ENCODE measurements around the gene RNF150.

Gene RNF150

DNA sequence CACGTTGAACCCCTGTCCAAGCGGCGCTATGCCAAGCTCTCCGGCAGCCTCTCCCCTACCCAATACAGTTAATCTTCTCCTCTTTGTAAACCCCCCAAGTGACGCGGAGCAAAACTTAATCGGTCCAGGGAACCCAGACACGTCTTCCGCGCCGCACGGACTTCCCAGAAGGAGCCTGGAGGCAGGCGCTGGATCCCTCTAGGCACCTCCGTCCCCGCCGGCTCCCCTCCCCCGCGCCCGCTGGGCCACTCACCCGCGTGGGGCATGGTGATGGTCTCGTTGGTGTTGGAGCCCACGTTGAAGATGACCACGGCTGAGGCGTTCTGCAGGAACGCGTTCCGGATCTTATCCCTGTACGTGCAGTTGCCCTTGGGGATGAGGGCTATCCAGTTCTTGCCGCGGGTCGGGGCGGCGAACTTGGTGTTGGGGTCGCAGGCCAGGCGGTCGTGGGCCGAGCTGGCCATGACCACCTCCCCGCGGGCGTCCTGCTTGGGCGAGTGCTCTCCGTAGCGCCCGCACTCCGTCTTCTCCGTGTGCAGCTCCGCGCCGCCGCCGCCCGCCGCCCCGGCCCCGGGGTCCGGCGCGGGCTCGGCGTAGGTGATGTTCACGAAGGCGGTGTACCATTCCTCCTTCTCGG is 1.1 kb downstream of the RNF150 start:
- no peak overlapping the region for H3K27ac ChIP-seq
- TF ChIP-seq, protein P1, sequence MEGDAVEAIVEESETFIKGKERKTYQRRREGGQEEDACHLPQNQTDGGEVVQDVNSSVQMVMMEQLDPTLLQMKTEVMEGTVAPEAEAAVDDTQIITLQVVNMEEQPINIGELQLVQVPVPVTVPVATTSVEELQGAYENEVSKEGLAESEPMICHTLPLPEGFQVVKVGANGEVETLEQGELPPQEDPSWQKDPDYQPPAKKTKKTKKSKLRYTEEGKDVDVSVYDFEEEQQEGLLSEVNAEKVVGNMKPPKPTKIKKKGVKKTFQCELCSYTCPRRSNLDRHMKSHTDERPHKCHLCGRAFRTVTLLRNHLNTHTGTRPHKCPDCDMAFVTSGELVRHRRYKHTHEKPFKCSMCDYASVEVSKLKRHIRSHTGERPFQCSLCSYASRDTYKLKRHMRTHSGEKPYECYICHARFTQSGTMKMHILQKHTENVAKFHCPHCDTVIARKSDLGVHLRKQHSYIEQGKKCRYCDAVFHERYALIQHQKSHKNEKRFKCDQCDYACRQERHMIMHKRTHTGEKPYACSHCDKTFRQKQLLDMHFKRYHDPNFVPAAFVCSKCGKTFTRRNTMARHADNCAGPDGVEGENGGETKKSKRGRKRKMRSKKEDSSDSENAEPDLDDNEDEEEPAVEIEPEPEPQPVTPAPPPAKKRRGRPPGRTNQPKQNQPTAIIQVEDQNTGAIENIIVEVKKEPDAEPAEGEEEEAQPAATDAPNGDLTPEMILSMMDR (conservative IDR thresholded peaks at IDR 0.05; ENCODE audit: low read depth) = no peak
- POLR2A ChIA-PET (ENCODE audit: low non-redundant PET) = no interaction called here
- CTCF ChIA-PET = interaction anchor here (0.6 to 2.5 kb wide), 4 partner anchors 224 to 273 kb away, joined by 3 to 15 read pairs (median 4); no protein-coding TSS in a partner anchor
- DNase-seq (ENCODE audit: low spot score) = no peak

DNA sequence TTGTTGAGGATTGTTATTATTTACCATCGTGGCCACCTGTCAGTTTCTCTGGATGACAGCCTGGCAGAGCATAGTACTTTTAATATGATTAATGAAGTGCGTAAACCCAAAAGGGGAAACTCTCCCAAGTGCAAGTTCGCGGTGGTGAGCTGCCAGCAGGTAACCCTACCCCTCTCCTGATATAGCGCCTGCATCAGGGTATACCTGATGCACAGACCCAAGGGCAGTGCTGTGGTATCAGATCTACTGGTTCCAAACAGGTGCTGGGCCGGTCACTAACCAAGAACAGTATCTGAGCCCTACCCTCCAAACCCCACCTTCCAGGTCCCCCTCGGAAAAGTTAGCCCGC is 1.6 kb downstream of the RNF150 start:
- no peak overlapping the region for H3K27ac ChIP-seq
- ChIA-PET POLR2A (ENCODE audit: low non-redundant PET) (no interaction called here), CTCF (no interaction called here)
- TF ChIP-seq, protein P1 (conservative IDR thresholded peaks at IDR 0.05; ENCODE audit: low read depth) = no peak
- no peak for DNase-seq (ENCODE audit: low spot score)

DNA sequence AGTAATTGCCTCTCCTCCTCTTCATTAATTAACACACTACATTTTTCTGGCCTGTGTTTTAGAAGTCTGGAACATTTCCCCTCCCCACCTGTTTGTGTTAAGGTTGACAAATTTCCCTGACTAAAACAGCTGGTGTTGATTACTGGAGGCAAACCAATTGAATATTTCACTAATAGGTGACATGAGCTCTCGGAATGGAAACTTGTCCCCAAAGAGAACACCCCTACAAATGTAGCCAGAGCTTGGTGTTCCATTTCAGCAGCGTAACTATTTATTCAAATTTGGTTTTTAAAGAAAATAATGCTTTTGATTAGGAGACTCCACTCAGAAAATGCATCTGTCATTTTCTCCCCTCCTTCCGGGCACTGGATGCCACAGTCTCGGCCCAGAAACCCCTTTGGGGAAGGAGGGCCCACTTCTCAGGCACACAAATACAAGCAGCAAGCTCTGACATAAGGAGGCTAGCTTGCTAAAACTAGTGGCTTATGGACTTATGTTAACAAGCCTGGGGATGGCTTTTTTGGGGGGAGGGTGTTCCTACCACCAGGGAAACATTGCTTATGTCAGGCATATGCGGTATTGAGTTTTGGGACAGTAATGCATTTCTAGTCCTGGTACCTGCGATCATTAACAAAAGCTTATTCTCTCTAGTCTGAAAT is 2.2 kb downstream of the RNF150 start:
- ChIA-PET POLR2A (ENCODE audit: low non-redundant PET) (no interaction called here), CTCF (no interaction called here)
- TF ChIP-seq, protein P1 (conservative IDR thresholded peaks at IDR 0.05; ENCODE audit: low read depth) = no peak
- DNase-seq (ENCODE audit: low spot score) = no peak
- no peak overlapping the region for H3K27ac ChIP-seq

DNA sequence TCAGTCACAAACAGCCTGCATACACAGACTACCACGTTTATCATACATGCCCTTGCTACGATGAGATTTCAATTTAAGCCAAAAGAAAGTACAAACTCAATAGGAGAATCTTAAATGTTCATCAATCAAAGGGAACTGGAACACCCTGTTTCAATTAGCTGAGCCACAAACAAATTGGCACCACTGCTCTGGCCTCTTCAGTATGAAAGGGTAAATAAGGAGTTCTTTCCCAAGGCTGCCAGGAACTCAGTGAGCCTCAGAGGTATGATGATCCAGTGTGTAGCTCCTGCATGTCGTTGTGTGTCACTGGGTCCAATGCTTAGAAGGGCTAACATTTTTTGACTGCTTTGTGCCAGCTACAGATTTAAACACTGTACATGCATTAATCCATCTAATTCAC is 5.4 kb downstream of the RNF150 start:
- ChIA-PET POLR2A (ENCODE audit: low non-redundant PET) (no interaction called here), CTCF (interaction anchor here (1.0 kb wide), 1 partner anchor 244 kb away, joined by 3 read pairs; no protein-coding TSS in a partner anchor)
- DNase-seq (ENCODE audit: low spot score) = no peak
- H3K27ac ChIP-seq = no peak overlapping the region
- TF ChIP-seq, protein P1 (conservative IDR thresholded peaks at IDR 0.05; ENCODE audit: low read depth) = no peak

DNA sequence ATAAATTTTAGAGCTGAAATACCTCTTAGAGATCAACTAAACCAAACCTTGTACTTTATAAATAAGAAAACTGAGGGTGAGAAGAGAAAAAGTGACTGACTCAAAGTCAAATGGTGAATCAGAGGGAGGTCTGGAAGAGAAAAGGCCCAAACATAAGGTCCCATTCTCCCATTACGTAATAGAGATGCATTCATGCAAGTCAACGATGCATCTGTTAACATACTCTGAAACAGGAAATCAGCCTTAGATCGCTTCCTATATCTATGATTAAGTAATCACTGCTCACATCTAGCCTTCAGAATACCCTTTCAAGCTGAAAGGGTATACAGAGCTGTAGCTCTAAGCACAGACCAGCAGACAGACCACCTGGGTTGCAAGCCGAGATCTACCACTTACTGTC is 6.5 kb downstream of the RNF150 start:
- POLR2A ChIA-PET (ENCODE audit: low non-redundant PET) = no interaction called here

DNA sequence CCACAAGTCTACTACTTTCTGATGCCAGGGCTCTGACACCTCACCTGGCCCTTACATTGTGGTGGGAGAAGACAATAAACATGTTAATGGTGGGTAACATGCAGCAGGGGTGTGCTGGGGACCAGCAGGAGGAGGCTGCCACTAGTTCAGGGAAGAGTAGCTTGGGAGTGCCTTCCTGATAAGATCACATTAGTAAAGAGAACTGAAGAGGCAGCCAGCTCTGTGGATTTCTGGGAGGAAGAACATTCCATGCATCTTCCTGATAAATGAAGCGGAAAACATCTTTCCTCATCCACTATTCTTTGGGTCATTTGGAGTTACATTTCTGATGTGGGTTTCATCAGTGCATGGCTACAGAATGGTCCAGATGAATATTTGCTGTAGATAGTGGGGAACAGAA is 9.0 kb downstream of the RNF150 start:
- CTCF ChIA-PET = no interaction called here
- TF ChIP-seq, protein P1 (conservative IDR thresholded peaks at IDR 0.05; ENCODE audit: low read depth) = no peak
- no peak for DNase-seq (ENCODE audit: low spot score)
- POLR2A ChIA-PET (ENCODE audit: low non-redundant PET) = no interaction called here
- H3K27ac ChIP-seq = no peak overlapping the region

More for the DNA sequence above, 6.5 kb downstream of the RNF150 start:
- no peak for DNase-seq (ENCODE audit: low spot score)
- CTCF ChIA-PET = interaction anchor here (0.7 kb wide), 1 partner anchor 408 kb away, joined by 3 read pairs; no protein-coding TSS in a partner anchor
- TF ChIP-seq, protein P1 (conservative IDR thresholded peaks at IDR 0.05; ENCODE audit: low read depth) = no peak
- no peak overlapping the region for H3K27ac ChIP-seq

Measured in RWPE1 (cell line).